ENCODE results near the gene GSTT4.
"Not testable (repeated sequence)": the region's sequence is repeated elsewhere in the genome, so short reads cannot be mapped to it uniquely, and the experiment has no call there.

GSTT4 gene

DNA sequence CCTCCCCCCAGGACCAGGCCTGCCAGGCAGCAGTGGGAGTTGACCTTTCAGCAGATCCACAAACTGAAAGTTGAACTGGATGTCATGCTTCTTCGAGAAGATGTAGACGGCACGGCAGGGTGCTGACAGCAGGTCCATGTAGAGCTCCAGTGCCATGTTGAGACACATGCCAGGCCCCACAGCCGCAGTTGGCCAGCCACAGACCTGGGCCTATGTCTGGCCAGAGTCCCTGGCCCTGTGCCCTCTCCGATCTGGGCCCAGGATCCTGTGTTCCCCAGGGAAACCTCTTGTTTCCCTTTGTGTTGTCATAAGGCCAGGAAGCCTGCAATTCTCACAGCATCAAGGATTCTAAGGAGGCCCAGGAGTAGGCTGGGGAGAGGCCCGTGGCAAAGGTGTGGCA lies at the start of gene GSTT4:
Gene GSTT4 (minus strand): TSS at position 253 of the 400 bp plus-strand sequence. CDS start 97 bp downstream, at position 156.
- no peak for DNase-seq

DNA sequence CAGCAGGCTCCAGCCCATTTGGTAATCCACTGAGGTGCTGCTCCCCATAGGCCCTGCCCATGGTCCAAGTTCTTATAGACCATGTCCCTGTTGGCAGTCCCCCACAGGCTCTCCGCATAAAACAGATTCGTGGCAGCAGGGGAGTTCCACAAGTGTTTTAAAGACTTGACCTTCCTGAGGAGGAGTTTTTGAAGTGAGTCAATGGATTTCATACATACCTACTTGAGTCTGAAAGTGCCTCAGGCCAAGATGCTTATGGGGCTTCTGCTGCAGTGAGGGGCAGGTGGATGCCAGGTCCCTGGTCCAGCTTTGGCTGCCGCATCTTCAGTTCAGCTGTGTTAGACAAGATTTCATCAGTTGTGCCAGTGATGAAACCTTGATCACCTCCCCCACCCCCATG lies 49.1 kb upstream of the GSTT4 start:
- DNase-seq: no peak

DNA sequence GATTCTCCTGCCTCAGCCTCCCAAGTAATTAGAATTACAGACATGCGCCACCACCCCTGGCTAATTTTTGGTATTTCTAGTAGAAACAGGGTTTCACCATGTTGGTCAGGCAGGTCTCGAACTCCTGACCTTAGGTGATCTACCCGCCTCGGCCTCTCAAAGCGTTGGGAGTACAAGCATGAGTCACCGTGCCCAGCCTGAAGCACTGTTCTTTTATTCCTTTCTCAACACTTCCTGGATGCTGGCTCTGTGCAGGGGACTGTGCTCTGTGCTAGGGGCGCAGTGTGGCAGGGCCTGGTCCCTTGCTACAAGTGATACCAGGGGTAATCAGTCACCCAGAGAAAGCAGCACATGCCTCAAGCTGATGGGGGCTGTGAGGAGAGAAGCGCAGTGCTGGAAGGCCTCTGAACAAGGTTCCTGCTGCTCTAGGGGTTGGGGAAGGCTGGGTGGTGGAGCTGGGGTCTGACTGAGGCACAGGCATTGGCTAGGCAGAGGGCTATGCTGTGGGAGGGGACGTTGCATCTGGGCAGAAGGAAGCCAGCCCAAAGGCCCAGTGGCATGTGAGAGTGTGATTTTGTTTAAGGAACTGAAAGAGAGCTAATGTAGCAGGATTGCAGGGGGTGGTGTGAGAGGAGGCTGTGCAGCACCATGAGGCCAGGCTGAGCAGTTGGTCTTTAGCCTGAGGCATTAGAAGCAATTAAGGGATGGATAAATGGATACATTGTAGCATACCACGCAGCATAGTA lies 48.4 kb upstream of the GSTT4 start:
- no peak for DNase-seq

DNA sequence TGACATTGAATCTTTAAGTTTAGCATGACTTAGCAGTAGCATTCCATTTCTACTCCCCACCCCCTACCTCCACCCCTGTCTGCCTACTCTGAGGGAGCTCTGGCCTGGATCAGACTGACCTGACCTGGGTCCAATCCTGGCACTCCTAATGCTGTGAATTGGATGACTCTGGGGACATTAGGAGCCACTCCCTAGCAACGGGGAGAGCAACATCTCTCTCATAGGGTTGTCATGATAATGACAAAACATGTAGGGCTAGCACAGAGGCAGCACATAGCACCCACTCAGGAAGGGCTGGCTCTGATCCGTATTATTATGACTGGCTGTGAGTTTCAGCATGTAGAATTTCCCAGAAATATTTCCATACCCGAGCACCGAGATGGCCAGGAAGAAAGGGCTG lies 46.3 kb upstream of the GSTT4 start:
- DNase-seq: no peak

DNA sequence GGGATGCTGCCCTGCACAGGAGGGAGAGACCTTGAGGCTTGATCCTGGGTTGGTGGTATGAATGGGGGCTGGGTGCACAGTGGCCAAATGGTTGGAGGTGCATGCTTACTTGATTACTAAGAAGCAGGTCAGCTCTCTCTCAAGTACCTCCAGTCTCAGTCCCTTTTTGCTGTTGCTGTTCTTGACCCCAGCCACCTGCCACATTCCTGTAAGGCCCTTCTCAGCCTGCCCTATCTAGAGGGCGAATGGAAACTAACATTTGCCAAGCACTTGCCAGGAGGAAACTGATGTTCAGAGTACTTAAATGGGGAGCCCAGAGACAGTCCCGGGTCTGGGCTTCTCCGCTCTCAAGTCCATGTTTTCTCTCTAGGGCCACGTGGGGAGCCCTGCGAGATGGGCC lies 45.8 kb upstream of the GSTT4 start:
- DNase-seq: no peak

DNA sequence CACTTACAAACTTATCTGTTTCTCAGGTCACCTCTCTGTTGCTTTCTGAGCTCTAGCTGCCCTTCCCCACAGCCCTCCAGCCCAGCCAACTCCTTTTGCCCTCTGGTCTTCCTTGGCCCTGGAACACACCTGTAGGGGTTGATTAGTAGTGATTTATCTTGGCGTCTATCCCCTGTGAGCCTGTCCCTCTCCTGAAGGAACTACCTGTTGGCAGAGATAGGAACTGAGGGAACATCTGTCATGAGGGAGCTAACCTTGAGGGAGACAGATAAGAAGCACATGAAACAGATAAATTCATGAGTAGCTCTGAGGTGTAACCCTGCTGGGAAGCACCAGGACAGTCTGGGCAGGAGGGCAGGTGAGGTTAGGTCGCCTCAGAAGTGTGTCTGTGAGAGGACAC lies 44.7 kb upstream of the GSTT4 start:
- DNase-seq: no peak

DNA sequence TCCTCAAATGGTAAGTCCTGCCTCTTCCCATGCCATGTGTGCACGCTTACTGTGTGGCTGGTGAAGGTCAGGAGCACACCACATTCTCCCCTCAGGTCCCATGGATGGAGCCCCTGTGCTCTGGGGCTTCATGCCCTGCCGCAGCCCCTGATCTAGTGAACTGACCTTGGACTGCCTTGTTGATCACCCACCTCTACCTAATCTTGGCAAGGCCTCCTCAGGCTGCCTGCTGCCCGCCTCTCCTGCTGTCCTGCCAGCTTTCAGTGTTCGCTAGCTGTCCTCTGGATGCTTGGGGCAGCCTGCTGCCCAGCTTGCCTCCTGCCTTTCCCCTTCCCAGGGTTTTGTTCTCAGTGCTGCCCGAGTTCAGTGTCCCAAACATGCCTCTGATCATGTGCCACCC lies 44.0 kb upstream of the GSTT4 start:
- DNase-seq: no peak

DNA sequence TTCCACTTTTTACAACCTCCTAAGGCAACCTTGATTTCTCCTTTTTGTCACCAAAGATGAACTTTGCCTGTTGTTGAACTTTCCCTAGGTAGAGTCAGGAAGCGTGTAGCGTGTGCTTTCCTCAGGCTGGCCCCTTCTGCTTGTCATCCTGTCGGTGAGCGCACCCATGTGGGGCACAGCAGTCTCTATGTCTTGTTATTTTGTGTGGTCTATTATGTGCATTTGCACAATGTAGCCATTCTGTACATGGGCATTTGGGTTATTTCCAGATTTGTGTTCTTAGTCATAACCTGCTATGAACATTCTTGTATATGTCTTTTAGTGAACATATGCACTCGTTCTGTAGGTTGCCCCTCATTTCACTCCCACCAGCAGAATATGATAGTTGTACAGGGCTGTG lies 40.8 kb upstream of the GSTT4 start:
- DNase-seq: peak; percentile 3

DNA sequence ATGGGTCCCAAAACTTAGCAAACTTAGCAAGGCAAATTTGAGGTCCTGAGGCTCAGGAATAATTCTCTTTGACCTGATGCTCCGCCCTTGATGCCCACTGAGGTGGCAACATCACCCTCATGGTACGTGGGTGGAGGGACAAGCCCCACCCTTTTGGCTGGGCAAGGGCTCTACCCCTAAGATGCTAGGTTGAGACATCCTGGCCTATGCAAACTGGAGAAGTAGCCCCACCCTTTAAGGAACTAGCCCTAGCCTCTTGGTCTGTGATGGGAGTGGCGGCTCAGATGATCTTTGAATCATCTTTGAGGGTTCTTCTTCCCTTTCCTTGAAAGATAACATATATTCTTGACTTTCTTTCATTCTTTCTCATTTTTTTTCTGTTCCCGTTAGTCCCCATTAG lies 38.7 kb upstream of the GSTT4 start:
- DNase-seq: peak; percentile 14

DNA sequence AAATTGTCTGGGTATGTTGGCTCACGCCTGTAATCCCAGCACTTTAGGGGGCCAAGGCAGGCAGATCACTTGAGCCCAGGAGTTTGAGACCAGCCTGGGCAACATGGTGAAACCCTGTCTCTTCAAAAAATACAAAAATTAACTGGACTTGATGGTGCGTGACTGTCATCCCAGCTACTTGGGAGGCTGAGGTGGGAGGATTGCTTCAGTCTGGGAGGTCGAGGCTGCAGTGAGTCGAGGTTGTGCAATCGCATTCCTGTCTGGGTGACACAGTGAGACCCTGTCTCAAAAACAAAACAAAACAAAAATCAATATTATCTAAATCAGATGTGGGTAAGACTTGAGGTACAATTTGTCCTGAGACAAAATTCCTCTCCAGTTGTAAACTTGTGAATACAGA lies 38.2 kb upstream of the GSTT4 start:
- DNase-seq: not testable (repeated sequence)

DNA sequence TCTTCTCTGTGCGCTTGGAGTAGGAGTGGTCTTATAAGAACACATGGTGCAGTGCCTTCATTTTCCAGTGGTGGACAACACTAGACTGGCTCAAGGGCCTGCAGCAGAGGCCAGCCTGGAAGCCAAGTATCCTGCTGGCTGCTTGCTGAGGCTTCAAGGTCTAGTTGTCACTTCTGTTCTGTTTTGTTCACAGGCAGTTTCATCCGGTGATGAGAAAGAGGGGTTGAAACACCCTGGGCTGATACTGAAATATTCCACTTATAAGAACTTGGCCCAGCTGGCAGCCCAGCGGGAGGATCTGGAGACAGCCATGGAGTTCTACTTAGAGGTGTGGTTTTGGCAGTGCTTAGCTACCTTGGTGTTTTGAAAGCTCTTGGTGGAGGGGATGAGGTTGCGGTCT lies 35.7 kb upstream of the GSTT4 start:
- no peak for DNase-seq

DNA sequence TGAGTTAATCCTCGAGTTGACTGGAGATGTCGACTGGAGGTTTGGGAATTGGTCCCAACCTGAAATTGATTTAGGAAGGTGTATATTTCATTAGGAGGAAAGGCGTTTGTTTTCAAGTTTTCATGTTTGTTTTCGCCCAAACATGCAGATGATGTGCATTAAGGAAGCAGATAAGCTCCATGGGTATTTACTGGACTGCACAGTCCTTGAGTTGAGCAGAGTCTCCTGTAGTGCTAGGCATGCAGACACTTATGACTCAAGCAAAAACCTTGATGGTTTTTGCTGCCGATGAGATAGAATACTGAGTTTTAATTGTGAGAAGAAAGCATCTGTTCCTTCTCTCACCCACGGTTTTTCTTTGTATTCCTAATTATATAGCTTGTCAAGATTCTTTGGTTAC lies 33.8 kb upstream of the GSTT4 start:
- no peak for DNase-seq

DNA sequence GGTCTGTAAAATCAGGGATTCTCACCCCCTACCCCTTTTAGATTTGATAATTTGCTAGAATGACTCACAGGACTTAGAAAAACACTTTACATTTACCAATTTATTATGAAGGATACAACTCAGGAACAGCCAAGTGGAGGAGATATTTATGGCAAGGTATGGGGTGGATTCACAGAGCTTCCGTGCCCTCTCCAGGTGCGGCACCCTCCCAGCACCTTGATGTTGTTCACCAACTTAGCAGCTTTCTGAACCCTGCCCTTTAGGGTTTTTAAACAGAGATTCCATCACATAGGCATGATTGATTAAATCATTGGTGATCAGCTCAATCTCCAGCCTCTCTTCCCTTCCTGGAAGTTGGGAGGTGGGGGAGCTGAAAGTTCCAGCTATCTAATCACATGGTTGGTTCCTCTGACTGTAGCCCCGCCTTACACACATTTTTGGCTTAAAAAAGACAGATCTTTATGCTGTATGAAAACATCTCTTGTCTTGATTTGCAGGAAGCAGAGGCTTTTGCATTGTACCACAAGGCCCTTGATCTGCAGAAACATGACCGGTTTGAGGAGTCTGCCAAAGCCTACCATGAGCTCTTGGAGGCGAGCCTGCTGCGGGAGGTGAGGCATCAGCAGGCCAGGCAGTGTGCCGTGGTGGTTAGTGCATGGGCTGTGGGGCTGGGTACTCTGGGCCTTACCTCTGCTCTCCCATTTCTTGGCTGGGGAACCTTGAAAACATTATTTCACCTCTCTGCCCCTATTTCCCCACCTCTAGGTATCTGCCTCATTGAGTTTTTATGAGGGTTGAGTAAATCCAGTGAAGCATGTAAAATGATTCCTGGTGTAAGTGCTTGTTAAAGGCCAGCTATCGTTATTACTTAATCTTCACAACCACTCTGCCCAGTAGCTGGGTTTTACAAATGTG lies 32.9 kb upstream of the GSTT4 start:
- DNase-seq: no peak

DNA sequence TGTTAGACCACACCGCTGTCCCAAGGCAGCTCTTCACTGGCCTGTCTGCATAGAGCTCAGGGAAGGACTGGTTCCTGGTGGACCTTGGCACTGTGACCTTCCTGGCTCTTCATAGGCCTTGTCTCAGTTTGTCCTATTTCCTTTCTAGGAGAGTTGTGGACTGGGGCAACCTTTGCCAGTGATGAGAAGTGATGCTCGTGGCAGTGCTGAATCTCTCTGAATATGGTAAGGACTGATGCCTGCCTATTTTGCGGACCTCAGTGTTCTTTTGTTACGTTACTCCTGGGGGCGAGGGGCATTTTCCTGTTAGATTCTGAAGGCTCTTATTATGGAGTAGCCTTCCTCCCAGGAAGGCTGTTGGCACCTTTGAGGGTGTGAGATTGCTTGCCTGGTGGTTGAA lies 30.0 kb upstream of the GSTT4 start:
- no peak for DNase-seq

DNA sequence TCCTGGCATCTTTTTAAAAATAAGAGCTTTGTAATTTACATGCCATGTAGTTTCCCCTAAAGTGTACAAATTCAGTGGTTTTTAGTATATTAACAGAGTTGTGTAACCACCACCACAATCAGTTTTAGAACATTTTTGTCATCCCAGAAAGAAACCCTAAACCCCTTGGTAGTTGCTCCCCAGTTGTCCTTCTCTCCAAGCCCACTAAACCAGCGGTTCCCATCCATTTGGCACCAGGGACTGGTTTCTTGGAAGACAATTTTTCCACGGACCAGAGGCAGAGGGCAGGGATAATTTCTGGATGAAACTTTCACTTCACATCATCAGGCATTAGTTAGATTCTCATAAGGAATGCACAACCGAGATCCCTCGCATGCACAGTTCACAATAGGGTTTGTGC lies 28.5 kb upstream of the GSTT4 start:
- DNase-seq: no peak

DNA sequence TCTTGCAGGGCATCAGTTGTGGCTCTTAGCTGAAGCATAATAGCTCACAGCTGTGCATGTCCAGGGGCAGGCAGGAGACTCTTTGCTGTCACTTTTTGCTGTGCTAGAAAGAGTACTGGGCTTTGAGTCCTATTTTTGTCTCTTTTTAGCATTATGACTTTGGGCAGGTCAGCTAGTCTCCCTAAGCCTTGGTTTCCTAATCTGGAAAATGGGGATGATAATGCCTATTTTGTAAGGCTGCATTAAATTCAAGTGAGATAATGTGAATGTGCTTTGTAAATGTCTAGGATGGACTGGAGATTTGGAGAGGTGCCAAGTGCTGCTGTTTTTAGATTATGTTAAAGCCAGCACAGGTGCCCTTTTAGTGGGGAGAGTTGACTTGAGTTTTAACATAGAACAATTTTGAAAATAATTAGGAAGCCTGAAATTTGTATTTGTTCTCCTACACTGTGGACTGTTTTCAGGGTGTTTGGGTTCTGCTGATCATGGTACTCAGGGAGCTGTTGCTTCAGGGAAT lies 25.0 kb upstream of the GSTT4 start:
- no peak for DNase-seq

DNA sequence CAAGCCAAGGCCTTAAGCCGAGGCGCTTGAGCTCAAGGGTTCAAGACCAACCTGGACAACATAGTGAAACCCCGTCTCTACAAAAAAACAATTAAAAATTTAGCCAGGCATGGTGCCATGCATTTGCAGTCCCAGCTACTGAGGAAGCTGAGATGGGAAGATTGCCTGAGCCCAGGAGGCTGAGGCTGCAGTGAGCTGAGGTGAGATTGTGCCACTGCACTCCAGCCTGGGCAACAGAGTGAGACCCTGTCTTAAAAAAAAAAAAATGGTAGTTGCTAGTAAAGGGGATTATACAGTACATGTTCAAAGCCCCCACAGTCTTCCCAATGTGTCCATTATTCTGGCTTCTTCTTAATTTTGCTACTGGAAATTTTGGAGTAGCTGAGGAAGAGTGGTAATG lies 24.1 kb upstream of the GSTT4 start:
- no peak for DNase-seq

DNA sequence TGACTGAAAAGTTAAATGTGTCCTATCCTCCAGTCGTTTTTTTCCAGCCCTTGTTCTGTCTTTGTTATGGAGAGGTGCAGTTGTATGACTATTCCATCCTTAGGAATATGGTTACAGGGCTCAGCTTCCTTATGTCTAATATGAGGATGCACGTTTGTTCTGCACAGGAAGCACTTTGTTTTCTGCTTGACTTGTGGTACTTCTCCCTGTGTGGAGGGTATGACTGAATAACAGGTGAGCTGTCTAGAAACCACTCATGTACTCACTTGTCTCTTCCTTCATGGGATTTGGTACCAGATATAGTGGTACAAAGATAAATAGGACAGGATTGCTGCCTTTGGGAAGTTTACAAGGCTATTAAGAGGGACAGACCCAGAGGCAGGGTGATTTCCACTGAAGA lies 23.3 kb upstream of the GSTT4 start:
- DNase-seq: no peak

DNA sequence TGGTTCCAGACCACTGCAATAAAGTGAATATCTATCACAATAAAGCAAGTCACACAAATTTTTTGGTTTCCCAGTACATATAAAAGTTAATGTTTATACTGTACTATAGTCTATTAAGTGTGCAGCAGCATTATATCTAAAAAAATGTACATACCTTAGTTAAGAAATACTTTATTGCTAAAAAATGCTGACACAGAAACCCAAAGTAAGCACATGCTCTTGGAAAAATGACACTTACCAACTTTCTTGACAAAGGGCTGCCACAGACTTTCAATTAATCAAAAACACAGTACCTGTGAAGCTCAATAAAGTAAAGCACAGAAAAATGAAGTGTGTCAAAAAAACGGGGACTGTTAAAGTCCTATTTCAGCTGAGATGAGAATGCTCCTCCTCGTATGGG lies 22.7 kb upstream of the GSTT4 start:
- no peak for DNase-seq

DNA sequence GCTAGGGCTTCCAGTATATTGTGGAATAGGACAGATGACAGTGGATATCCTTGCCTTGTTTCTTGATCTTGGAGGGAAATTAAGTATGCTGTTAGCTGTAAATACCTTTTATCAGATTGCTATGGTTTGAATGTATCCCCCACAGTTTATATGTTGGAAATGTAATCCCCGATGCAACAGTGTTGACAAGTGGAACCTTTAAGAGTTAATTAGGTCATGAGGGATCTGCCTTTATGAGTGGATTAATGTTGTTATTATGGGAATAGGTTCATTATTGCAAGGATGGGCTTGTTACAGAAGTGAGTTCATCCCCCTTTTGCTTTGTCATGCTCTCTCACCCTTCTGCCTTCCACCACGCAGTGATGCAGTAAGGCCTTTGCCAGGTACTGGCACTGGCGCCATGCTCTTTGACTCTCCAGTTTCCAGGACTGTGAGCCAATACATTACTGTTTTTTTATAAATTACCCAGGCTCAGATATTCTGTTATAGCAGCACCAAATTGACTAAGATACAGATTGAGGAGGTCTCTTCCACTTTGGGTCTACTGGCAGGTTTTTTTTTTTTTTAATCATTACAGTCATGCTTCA lies 22.2 kb upstream of the GSTT4 start:
- DNase-seq: no peak

DNA sequence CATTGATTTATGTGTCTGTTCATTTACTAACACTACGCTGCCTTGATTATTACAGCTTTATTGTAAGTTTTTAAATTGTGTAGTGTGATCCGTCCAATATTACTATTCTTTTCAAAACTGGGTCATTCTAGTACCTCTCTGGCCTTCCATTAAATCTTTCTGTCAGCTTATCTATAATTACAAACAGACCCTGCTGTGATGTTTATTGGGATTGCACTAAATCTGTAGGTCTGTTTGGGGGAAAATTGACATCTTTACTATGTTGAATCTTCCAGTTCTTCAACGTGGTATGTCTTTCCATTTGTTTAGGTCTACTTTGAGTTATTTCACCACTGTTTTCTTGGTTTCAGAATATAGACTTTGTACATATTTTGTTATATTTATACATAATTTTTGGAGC lies 21.5 kb upstream of the GSTT4 start:
- DNase-seq: no peak

DNA sequence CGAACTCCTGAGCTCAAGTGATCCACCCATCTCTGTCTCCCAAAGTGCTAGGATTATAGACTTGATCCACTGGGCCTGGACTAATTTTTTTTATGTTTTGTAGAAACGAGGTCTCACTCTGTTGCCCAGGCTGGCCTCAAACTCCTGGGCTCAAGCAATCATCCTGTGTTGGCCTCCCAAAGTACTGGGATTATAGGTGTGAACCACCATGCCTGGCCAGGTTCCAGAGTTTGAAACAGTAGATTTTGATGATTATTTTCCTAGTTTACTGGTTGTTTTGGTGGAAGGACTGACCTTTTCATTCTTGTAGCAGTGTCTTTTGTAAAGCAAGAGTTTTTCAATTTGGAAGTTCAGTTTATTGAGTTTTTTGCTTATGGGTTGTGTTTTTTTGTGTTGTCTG lies 20.8 kb upstream of the GSTT4 start:
- DNase-seq: no peak

DNA sequence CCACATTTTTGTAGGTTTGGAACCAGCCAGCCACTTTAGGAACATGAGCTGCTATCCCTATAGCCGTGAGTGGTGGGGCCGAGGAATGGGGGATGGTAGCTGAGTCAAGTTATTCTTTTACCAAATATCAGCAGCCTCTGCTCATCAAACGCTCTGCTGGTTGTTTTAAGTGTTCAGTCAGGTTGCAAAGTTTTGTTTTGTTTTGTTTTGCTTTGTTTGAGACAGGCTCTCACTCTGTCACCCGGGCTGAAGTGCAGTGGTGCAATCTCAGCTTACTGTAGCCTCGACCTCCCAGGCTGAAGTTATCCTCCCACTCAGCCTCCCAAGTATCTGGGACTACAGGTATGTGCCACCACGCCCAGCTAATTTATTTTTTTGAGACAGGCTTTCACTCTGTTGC lies 20.2 kb upstream of the GSTT4 start:
- no peak for DNase-seq

DNA sequence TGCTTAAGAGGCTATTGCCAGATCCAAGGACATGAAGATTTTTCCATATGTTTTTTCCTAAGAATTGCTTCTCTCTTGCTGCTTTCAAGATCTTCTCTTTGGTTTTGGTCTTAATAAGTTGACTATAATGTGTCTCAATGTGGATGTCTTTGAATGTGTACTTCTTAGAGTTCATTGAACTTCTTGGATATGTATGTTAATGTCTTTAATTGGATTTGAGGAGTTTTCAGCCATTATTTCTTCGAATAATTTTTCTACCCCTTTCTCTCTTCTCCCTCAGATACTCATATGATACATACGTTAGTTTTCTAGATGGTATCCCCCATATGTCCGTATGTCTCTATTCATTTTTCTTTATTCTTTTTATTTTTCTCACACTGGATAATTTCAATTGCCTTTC lies 19.1 kb upstream of the GSTT4 start:
- no peak for DNase-seq

Data from activated CD4-positive, alpha-beta T cell treated with anti-CD3 and anti-CD28 coated beads, Interleukin-2, amount 50 U/mL, for 16 hours (primary cell).